ENCODE data around the gene RPL10.

Gene RPL10

GRCh38 chrX:154429711-154430110 is 31.5 kb downstream of the RPL10 start:
- H3K4me3 ChIP-seq (ENCODE audit: low read depth in 1 of 2, low read length in 2 of 2): no peak overlapping the region
- H3K27ac ChIP-seq (ENCODE audit: low read depth, low read length): peak overlapping the region; percentile 21
- H3K4me1 ChIP-seq (ENCODE audit: insufficient read depth, low read length): peaks cover 8% of the 10 kb centered on the region
- H3K9ac ChIP-seq (ENCODE audit: low read length): peak overlapping the region; percentile 2
- H3K9me3 ChIP-seq (ENCODE audit: low read length): no peaks in the 10 kb centered on the region
- peaks cover 19% of the 10 kb centered on the region for H3K36me3 ChIP-seq (ENCODE audit: insufficient read depth, low read length)
- no peaks in the 10 kb centered on the region for H3K27me3 ChIP-seq (ENCODE audit: control insufficient read depth in 1 of 2, insufficient read depth in 2 of 2, low read length in 2 of 2)

- Histone ChIP-seq H3K4me3 (ENCODE audit: low read depth in 1 of 2, low read length in 2 of 2) (no peak overlapping the region), H3K9me3 (ENCODE audit: low read length) (no peaks in the 10 kb centered on the region), H3K36me3 (ENCODE audit: insufficient read depth, low read length) (peaks cover 24% of the 10 kb centered on the region), H3K9ac (ENCODE audit: low read length) (no peak overlapping the region), H3K27ac (ENCODE audit: low read depth, low read length) (no peak overlapping the region), H3K4me1 (ENCODE audit: insufficient read depth, low read length) (peaks cover 8% of the 10 kb centered on the region), H3K27me3 (ENCODE audit: control insufficient read depth in 1 of 2, insufficient read depth in 2 of 2, low read length in 2 of 2) (no peaks in the 10 kb centered on the region)
Observed at GRCh38 chrX:154430479-154430878, 32.3 kb downstream of the RPL10 start.

GRCh38 chrX:154430916-154431315 is 32.7 kb downstream of the RPL10 start:
- Histone ChIP-seq H3K36me3 (ENCODE audit: insufficient read depth, low read length) (peaks cover 24% of the 10 kb centered on the region), H3K27me3 (ENCODE audit: control insufficient read depth in 1 of 2, insufficient read depth in 2 of 2, low read length in 2 of 2) (no peaks in the 10 kb centered on the region), H3K27ac (ENCODE audit: low read depth, low read length) (no peak overlapping the region), H3K4me3 (ENCODE audit: low read depth in 1 of 2, low read length in 2 of 2) (no peak overlapping the region), H3K9ac (ENCODE audit: low read length) (no peak overlapping the region), H3K4me1 (ENCODE audit: insufficient read depth, low read length) (peaks cover 8% of the 10 kb centered on the region), H3K9me3 (ENCODE audit: low read length) (no peaks in the 10 kb centered on the region)

- Histone ChIP-seq H3K4me3 (ENCODE audit: low read depth in 1 of 2, low read length in 2 of 2) (no peak overlapping the region), H3K9me3 (ENCODE audit: low read length) (no peaks in the 10 kb centered on the region), H3K36me3 (ENCODE audit: insufficient read depth, low read length) (peaks cover 24% of the 10 kb centered on the region), H3K27ac (ENCODE audit: low read depth, low read length) (no peak overlapping the region), H3K9ac (ENCODE audit: low read length) (no peak overlapping the region), H3K27me3 (ENCODE audit: control insufficient read depth in 1 of 2, insufficient read depth in 2 of 2, low read length in 2 of 2) (no peaks in the 10 kb centered on the region), H3K4me1 (ENCODE audit: insufficient read depth, low read length) (peaks cover 8% of the 10 kb centered on the region)
Observed at GRCh38 chrX:154431341-154431740, 33.2 kb downstream of the RPL10 start.

GRCh38 chrX:154432210-154432609 is 34.0 kb downstream of the RPL10 start:
- H3K4me3 ChIP-seq (ENCODE audit: low read depth in 1 of 2, low read length in 2 of 2): no peak overlapping the region
- no peak overlapping the region for H3K27ac ChIP-seq (ENCODE audit: low read depth, low read length)
- no peaks in the 10 kb centered on the region for H3K27me3 ChIP-seq (ENCODE audit: control insufficient read depth in 1 of 2, insufficient read depth in 2 of 2, low read length in 2 of 2)
- H3K4me1 ChIP-seq (ENCODE audit: insufficient read depth, low read length): peaks cover 8% of the 10 kb centered on the region
- peaks cover 24% of the 10 kb centered on the region for H3K36me3 ChIP-seq (ENCODE audit: insufficient read depth, low read length)
- no peak overlapping the region for H3K9ac ChIP-seq (ENCODE audit: low read length)
- no peaks in the 10 kb centered on the region for H3K9me3 ChIP-seq (ENCODE audit: low read length)

- H3K27me3 ChIP-seq (ENCODE audit: control insufficient read depth in 1 of 2, insufficient read depth in 2 of 2, low read length in 2 of 2): no peaks in the 10 kb centered on the region
- H3K9ac ChIP-seq (ENCODE audit: low read length): no peak overlapping the region
- H3K4me1 ChIP-seq (ENCODE audit: insufficient read depth, low read length): peaks cover 14% of the 10 kb centered on the region
- H3K4me3 ChIP-seq (ENCODE audit: low read depth in 1 of 2, low read length in 2 of 2): no peak overlapping the region
- no peak overlapping the region for H3K27ac ChIP-seq (ENCODE audit: low read depth, low read length)
- H3K9me3 ChIP-seq (ENCODE audit: low read length): no peaks in the 10 kb centered on the region
- H3K36me3 ChIP-seq (ENCODE audit: insufficient read depth, low read length): peaks cover 24% of the 10 kb centered on the region
Observed at GRCh38 chrX:154433605-154434004, 35.4 kb downstream of the RPL10 start.

GRCh38 chrX:154434394-154435168 is 36.4 kb downstream of the RPL10 start:
- Histone ChIP-seq H3K36me3 (ENCODE audit: insufficient read depth, low read length) (peaks cover 24% of the 10 kb centered on the region), H3K4me1 (ENCODE audit: insufficient read depth, low read length) (peaks cover 11% of the 10 kb centered on the region)

GRCh38 chrX:154435171-154435733 is 37.1 kb downstream of the RPL10 start:
- H3K27me3 ChIP-seq (ENCODE audit: control insufficient read depth in 1 of 2, insufficient read depth in 2 of 2, low read length in 2 of 2): no peaks in the 10 kb centered on the region
- peaks cover 26% of the 10 kb centered on the region for H3K36me3 ChIP-seq (ENCODE audit: insufficient read depth, low read length)
- H3K4me3 ChIP-seq (ENCODE audit: low read depth in 1 of 2, low read length in 2 of 2): no peak overlapping the region
- H3K27ac ChIP-seq (ENCODE audit: low read depth, low read length): no peak overlapping the region
- no peaks in the 10 kb centered on the region for H3K9me3 ChIP-seq (ENCODE audit: low read length)
- H3K4me1 ChIP-seq (ENCODE audit: insufficient read depth, low read length): peaks cover 8% of the 10 kb centered on the region
- H3K9ac ChIP-seq (ENCODE audit: low read length): no peak overlapping the region

More at GRCh38 chrX:154434394-154435168, 36.4 kb downstream of the RPL10 start:
- H3K9me3 ChIP-seq (ENCODE audit: low read length): no peaks in the 10 kb centered on the region
- H3K4me3 ChIP-seq (ENCODE audit: low read depth in 1 of 2, low read length in 2 of 2): no peak overlapping the region
- H3K9ac ChIP-seq (ENCODE audit: low read length): no peak overlapping the region
- no peak overlapping the region for H3K27ac ChIP-seq (ENCODE audit: low read depth, low read length)
- H3K27me3 ChIP-seq (ENCODE audit: control insufficient read depth in 1 of 2, insufficient read depth in 2 of 2, low read length in 2 of 2): no peaks in the 10 kb centered on the region

GRCh38 chrX:154436374-154436982 is 38.3 kb downstream of the RPL10 start:
- Histone ChIP-seq H3K27ac (ENCODE audit: low read depth, low read length) (peak overlapping the region; percentile 41), H3K27me3 (ENCODE audit: control insufficient read depth in 1 of 2, insufficient read depth in 2 of 2, low read length in 2 of 2) (no peaks in the 10 kb centered on the region), H3K4me1 (ENCODE audit: insufficient read depth, low read length) (peaks cover 8% of the 10 kb centered on the region), H3K9ac (ENCODE audit: low read length) (peak overlapping the region; percentile 19), H3K4me3 (ENCODE audit: low read depth in 1 of 2, low read length in 2 of 2) (peak overlapping the region in 1 of 2 donors; percentile 32), H3K36me3 (ENCODE audit: insufficient read depth, low read length) (peaks cover 35% of the 10 kb centered on the region), H3K9me3 (ENCODE audit: low read length) (no peaks in the 10 kb centered on the region)

- Histone ChIP-seq H3K27me3 (ENCODE audit: control insufficient read depth in 1 of 2, insufficient read depth in 2 of 2, low read length in 2 of 2) (no peaks in the 10 kb centered on the region), H3K4me3 (ENCODE audit: low read depth in 1 of 2, low read length in 2 of 2) (peak within 1 kb of the TSS; percentile 33 to 48), H3K4me1 (ENCODE audit: insufficient read depth, low read length) (peaks cover 8% of the 10 kb centered on the region), H3K9me3 (ENCODE audit: low read length) (no peaks in the 10 kb centered on the region), H3K36me3 (ENCODE audit: insufficient read depth, low read length) (peaks cover 36% of the 10 kb centered on the region), H3K9ac (ENCODE audit: low read length) (peak within 1 kb of the TSS; percentile 19), H3K27ac (ENCODE audit: low read depth, low read length) (peak within 1 kb of the TSS; percentile 41)
Observed at GRCh38 chrX:154436983-154437752, 39.0 kb downstream of the RPL10 start, which contains the start of gene GDI1. GDI1 (plus strand) TSS chrX:154437154; CDS start chrX:154437255, 101 bp downstream.
